ENCODE data around the gene NOL4L. TPM values are rescaled to one million over a fixed set of nuclear protein-coding genes. Genes with fewer than 3 reads are reported as not detected.

NOL4L gene
- polyA plus RNA-seq, 2 of the 4 experiments (the other 2 are of a cell fraction), result 9.5 to 11.8 TPM

- TF ChIP-seq RNF2 (IDR thresholded peaks at IDR 0.05; ENCODE audit: borderline replicate concordance, low read depth), result no peak
- no peak for TF ChIP-seq SREBF2 (IDR thresholded peaks at IDR 0.05)
- TF ChIP-seq FOSB (CRISPR knock-in tag; IDR thresholded peaks at IDR 0.05), result no peak
- no peak for TF ChIP-seq SMC3 (IDR thresholded peaks at IDR 0.05)
These were observed 76.9 kb downstream of the NOL4L start (continued) for GRCh38 chr20:32507998-32508774.

GRCh38 chr20:32506721-32507120 is 78.4 kb downstream of the NOL4L start:
- Histone ChIP-seq H3K27ac (no peak overlapping the region), H3K4me1 (no peaks in the 10 kb centered on the region)
- FAIRE-seq, result no peak

GRCh38 chr20:32505723-32506473 is 79.2 kb downstream of the NOL4L start:
- CTCF ChIA-PET, result interaction anchor here (1.0 to 27.6 kb wide), 2 partner anchors 10 to 146 kb away, joined by 5 to 670 read pairs; no protein-coding TSS in a partner anchor
- no peak overlapping the region for H3K4me2 ChIP-seq
- POLR2A ChIA-PET, result no interaction called here
- 79% methylated on average over 8 of the region's 8 CpGs for WGBS (ENCODE audit: missing lambda C conversion rate)
- no peak overlapping the region for H3K27ac ChIP-seq
- no peaks in the 10 kb centered on the region for H3K9me3 ChIP-seq
- no peak for FAIRE-seq
- no peak for DNase-seq (ENCODE audit: low read depth in 1 of 2, low spot score in 1 of 2)
- H3K4me3 ChIP-seq, result no peak overlapping the region
- ATAC-seq, result no peak
- no peaks in the 10 kb centered on the region for H3K4me1 ChIP-seq
- no peak for TF ChIP-seq CEBPB (IDR thresholded peaks at IDR 0.05)
- no peak for TF ChIP-seq CBX8 (IDR thresholded peaks at IDR 0.05)
- TF ChIP-seq MAFK (IDR thresholded peaks at IDR 0.05; ENCODE audit: partially characterized antibody), result no peak
- no peak for TF ChIP-seq SMC3 (IDR thresholded peaks at IDR 0.05)
- TF ChIP-seq FOSL2 (IDR thresholded peaks at IDR 0.05), result no peak
- TF ChIP-seq FOSL2 (CRISPR knock-in tag; IDR thresholded peaks at IDR 0.05), result no peak
- TF ChIP-seq HMGXB4 (CRISPR knock-in tag; IDR thresholded peaks at IDR 0.05; ENCODE audit: borderline replicate concordance), result no peak
- TF ChIP-seq NFE2L2 (conservative IDR thresholded peaks at IDR 0.05; ENCODE audit: low read length), result no peak
- no peak for TF ChIP-seq E2F6 (IDR thresholded peaks at IDR 0.05; ENCODE audit: borderline replicate concordance, low read depth)
- no peak for TF ChIP-seq EP300 (IDR thresholded peaks at IDR 0.05)
- no peak for TF ChIP-seq HOXB13 (CRISPR knock-in tag; IDR thresholded peaks at IDR 0.05; ENCODE audit: low read depth)
- no peak for TF ChIP-seq CHD4 (IDR thresholded peaks at IDR 0.05; ENCODE audit: borderline replicate concordance)

More at GRCh38 chr20:32506721-32507120, 78.4 kb downstream of the NOL4L start:
- CTCF ChIA-PET, result interaction anchor here (1.0 to 27.6 kb wide), 3 partner anchors 9 to 145 kb away, joined by 5 to 670 read pairs (median 35); no protein-coding TSS in a partner anchor
- TF ChIP-seq POLR2AphosphoS2 (conservative IDR thresholded peaks at IDR 0.05; ENCODE audit: low read length) (no peak), ELK1 (IDR thresholded peaks at IDR 0.05; ENCODE audit: low read depth, low read length) (no peak), MAX (IDR thresholded peaks at IDR 0.05) (no peak), EP300 (IDR thresholded peaks at IDR 0.05) (no peak), CBX2 (IDR thresholded peaks at IDR 0.05; ENCODE audit: borderline replicate concordance, low read depth) (no peak), FOXS1 (CRISPR knock-in tag; IDR thresholded peaks at IDR 0.05) (no peak), MAZ (IDR thresholded peaks at IDR 0.05; ENCODE audit: borderline replicate concordance, low read depth, low read length) (no peak), HES2 (IDR thresholded peaks at IDR 0.05) (no peak), CTCF (IDR thresholded peaks at IDR 0.05) (no peak), RFX5 (IDR thresholded peaks at IDR 0.05) (no peak)
- H3K4me2 ChIP-seq, result no peak overlapping the region
- POLR2A ChIA-PET, result no interaction called here
- DNase-seq (ENCODE audit: low read depth in 1 of 2, low spot score in 1 of 2), result no peak
- no peak overlapping the region for H3K4me3 ChIP-seq
- H3K9me3 ChIP-seq, result no peaks in the 10 kb centered on the region
- no peak for ATAC-seq
- 59% methylated on average over 3 of the region's 3 CpGs for WGBS (ENCODE audit: missing lambda C conversion rate)
